SK-N-SH treated with all-trans-retinoic acid at 6 μM for 48 hours (cell line): ENCODE measurements around the gene UPK1B.

Experiments
- ATAC-seq: fragments of 200-7000 bp; cut with Tn5 transposase; 3 replicates; pipeline ENCODE4 v1.9.1; 2020; ENCODE audit warnings: mild to moderate bottlenecking, moderate library complexity
- ARNTL ChIP-seq: fragments of 450-650 bp; formaldehyde crosslinking; IDR thresholded peaks from 2 replicates; pipeline ENCODE4 v1.5.0; 2020; ENCODE audit warnings: low read depth, mild to moderate bottlenecking, moderate library complexity, borderline replicate concordance
- BACH2 ChIP-seq: fragments of 250-450 bp; sonication (Bioruptor Pico); IDR thresholded peaks from 2 replicates; pipeline ENCODE4 v1.9.0; 2021; ENCODE audit warnings: mild to moderate bottlenecking, borderline replicate concordance
- CSDC2 ChIP-seq: fragments of 250-450 bp; sonication (Bioruptor Pico); IDR thresholded peaks from 2 replicates; pipeline ENCODE4 v1.5.0; 2020; ENCODE audit warnings: mild to moderate bottlenecking, moderate library complexity
- CSRNP3 ChIP-seq: fragments of 250-450 bp; sonication (Bioruptor Pico); IDR thresholded peaks from 2 replicates; pipeline ENCODE4 v1.5.1; 2021; ENCODE audit warnings: mild to moderate bottlenecking, moderate library complexity
- ESRRG ChIP-seq: fragments of 250-450 bp; sonication (Bioruptor Pico); IDR thresholded peaks from 2 replicates; pipeline ENCODE4 v1.6.1; 2021; ENCODE audit warnings: mild to moderate bottlenecking
- GLIS3 ChIP-seq: fragments of 250-450 bp; sonication (Bioruptor Pico); IDR thresholded peaks from 2 replicates; pipeline ENCODE4 v1.5.0; 2020; ENCODE audit warnings: mild to moderate bottlenecking, moderate library complexity
- ISL1 ChIP-seq: fragments of 250-450 bp; sonication (Bioruptor Pico); IDR thresholded peaks from 2 replicates; pipeline ENCODE4 v2.1.2; 2022; ENCODE audit warnings: mild to moderate bottlenecking, moderate library complexity
- OSR1 ChIP-seq: fragments of 250-450 bp; sonication (Bioruptor Pico); IDR thresholded peaks from 2 replicates; pipeline ENCODE4 v1.8.0; 2022; ENCODE audit warnings: moderate library complexity, mild to moderate bottlenecking, inconsistent platforms
- PATZ1 ChIP-seq: fragments of 250-450 bp; sonication (Bioruptor Pico); IDR thresholded peaks from 2 replicates; pipeline ENCODE4 v1.8.0; 2020; ENCODE audit warnings: mild to moderate bottlenecking, moderate library complexity, borderline replicate concordance
- POU6F1 ChIP-seq: fragments of 250-450 bp; sonication (Bioruptor Pico); IDR thresholded peaks from 2 replicates; pipeline ENCODE4 v1.8.0; 2021; ENCODE audit warnings: low read depth, mild to moderate bottlenecking, moderate library complexity, borderline replicate concordance
- PPARA ChIP-seq: fragments of 250-450 bp; sonication (Bioruptor Pico); IDR thresholded peaks from 2 replicates; pipeline ENCODE4 v1.5.0; 2020; ENCODE audit warnings: mild to moderate bottlenecking, borderline replicate concordance
- RARB ChIP-seq: fragments of 250-450 bp; sonication (Bioruptor Pico); IDR thresholded peaks from 2 replicates; pipeline ENCODE4 v1.8.0; 2021; ENCODE audit warnings: mild to moderate bottlenecking, moderate library complexity
- SNAI2 ChIP-seq: fragments of 250-450 bp; sonication (Bioruptor Pico); IDR thresholded peaks from 2 replicates; pipeline ENCODE4 v1.5.0; 2020; ENCODE audit warnings: mild to moderate bottlenecking, moderate library complexity
- TCF4 ChIP-seq: fragments of 250-450 bp; sonication (Bioruptor Pico); IDR thresholded peaks from 2 replicates; pipeline ENCODE4 v1.8.0; 2021; ENCODE audit warnings: mild to moderate bottlenecking, moderate library complexity, borderline replicate concordance
- TOX ChIP-seq: fragments of 250-450 bp; sonication (Bioruptor Pico); IDR thresholded peaks from 2 replicates; pipeline ENCODE4 v1.8.0; 2021; ENCODE audit warnings: mild to moderate bottlenecking, moderate library complexity, borderline replicate concordance
- TSHZ2 ChIP-seq: fragments of 250-450 bp; sonication (Bioruptor Pico); IDR thresholded peaks from 2 replicates; pipeline ENCODE4 v1.5.0; 2020; ENCODE audit warnings: mild to moderate bottlenecking, moderate library complexity
- ZFP3 ChIP-seq: fragments of 250-450 bp; sonication (Bioruptor Pico); IDR thresholded peaks from 2 replicates; pipeline ENCODE4 v1.5.0; 2020; ENCODE audit warnings: mild to moderate bottlenecking, moderate library complexity
- ZFP30 ChIP-seq: fragments of 450-650 bp; formaldehyde crosslinking; IDR thresholded peaks from 2 replicates; pipeline ENCODE4 v1.5.0; 2022; ENCODE audit warnings: mild to moderate bottlenecking, moderate library complexity
- ZNF565 ChIP-seq: fragments of 450-650 bp; formaldehyde crosslinking; conservative IDR thresholded peaks from 2 replicates; pipeline ENCODE4 v1.5.0; 2020; ENCODE audit warnings: low read depth, mild to moderate bottlenecking, moderate library complexity
- ZNF70 ChIP-seq: fragments of 450-650 bp; formaldehyde crosslinking; IDR thresholded peaks from 2 replicates; pipeline ENCODE4 v1.5.0; 2020; ENCODE audit warnings: mild to moderate bottlenecking, moderate library complexity
- ZNF8 ChIP-seq: fragments of 450-650 bp; formaldehyde crosslinking; IDR thresholded peaks from 2 replicates; pipeline ENCODE4 v1.5.0; 2020; ENCODE audit warnings: mild to moderate bottlenecking, moderate library complexity

The UPK1B gene

GRCh38 chr3:119184796-119185570 lies 11.6 kb downstream of the UPK1B start:
- no peak for ATAC-seq
- TF ChIP-seq OSR1 (CRISPR knock-in tag): no peak
- no peak for TF ChIP-seq ZNF70
- TF ChIP-seq PATZ1 (CRISPR knock-in tag): no peak

GRCh38 chr3:119187266-119187665 lies 13.9 kb downstream of the UPK1B start:
- ATAC-seq: no peak
- TF ChIP-seq TSHZ2 (CRISPR knock-in tag) (no peak), PATZ1 (CRISPR knock-in tag) (no peak), ESRRG (no peak), ISL1 (CRISPR knock-in tag) (no peak), BACH2 (CRISPR knock-in tag) (no peak), CSRNP3 (CRISPR knock-in tag) (no peak), ARNTL (CRISPR knock-in tag) (no peak), RARB (no peak), ZFP3 (CRISPR knock-in tag) (no peak), POU6F1 (CRISPR knock-in tag) (no peak), GLIS3 (CRISPR knock-in tag) (no peak), CSDC2 (CRISPR knock-in tag) (no peak), TOX (CRISPR knock-in tag) (no peak), ZNF70 (no peak), SNAI2 (CRISPR knock-in tag) (no peak), TCF4 (CRISPR knock-in tag) (no peak), OSR1 (CRISPR knock-in tag) (no peak)

GRCh38 chr3:119191800-119192199 lies 18.4 kb downstream of the UPK1B start:
- no peak for TF ChIP-seq PPARA (CRISPR knock-in tag)
- no peak for TF ChIP-seq ARNTL (CRISPR knock-in tag)
- TF ChIP-seq BACH2 (CRISPR knock-in tag): no peak
- TF ChIP-seq ZNF565 (CRISPR knock-in tag): no peak
- TF ChIP-seq ZFP30 (CRISPR knock-in tag): no peak
- no peak for TF ChIP-seq TSHZ2 (CRISPR knock-in tag)
- no peak for TF ChIP-seq TOX (CRISPR knock-in tag)
- no peak for TF ChIP-seq ZFP3 (CRISPR knock-in tag)
- no peak for TF ChIP-seq ZNF8
- TF ChIP-seq ESRRG: no peak
- TF ChIP-seq OSR1 (CRISPR knock-in tag): no peak
- no peak for TF ChIP-seq GLIS3 (CRISPR knock-in tag)
- no peak for TF ChIP-seq PATZ1 (CRISPR knock-in tag)
- TF ChIP-seq RARB: no peak
- no peak for ATAC-seq
